ENCODE data around the gene UBE2U.

GRCh38 chr1:64245495-64245894 is 42.1 kb downstream of the UBE2U start:
- TF ChIP-seq POLR2AphosphoS5 (IDR thresholded peaks at IDR 0.05): no peak
- TF ChIP-seq, protein P1, sequence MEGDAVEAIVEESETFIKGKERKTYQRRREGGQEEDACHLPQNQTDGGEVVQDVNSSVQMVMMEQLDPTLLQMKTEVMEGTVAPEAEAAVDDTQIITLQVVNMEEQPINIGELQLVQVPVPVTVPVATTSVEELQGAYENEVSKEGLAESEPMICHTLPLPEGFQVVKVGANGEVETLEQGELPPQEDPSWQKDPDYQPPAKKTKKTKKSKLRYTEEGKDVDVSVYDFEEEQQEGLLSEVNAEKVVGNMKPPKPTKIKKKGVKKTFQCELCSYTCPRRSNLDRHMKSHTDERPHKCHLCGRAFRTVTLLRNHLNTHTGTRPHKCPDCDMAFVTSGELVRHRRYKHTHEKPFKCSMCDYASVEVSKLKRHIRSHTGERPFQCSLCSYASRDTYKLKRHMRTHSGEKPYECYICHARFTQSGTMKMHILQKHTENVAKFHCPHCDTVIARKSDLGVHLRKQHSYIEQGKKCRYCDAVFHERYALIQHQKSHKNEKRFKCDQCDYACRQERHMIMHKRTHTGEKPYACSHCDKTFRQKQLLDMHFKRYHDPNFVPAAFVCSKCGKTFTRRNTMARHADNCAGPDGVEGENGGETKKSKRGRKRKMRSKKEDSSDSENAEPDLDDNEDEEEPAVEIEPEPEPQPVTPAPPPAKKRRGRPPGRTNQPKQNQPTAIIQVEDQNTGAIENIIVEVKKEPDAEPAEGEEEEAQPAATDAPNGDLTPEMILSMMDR (IDR thresholded peaks at IDR 0.05): no peak
- no peak for TF ChIP-seq POLR2A (IDR thresholded peaks at IDR 0.05)

Data from sigmoid colon (tissue), 4 donors.